ENCODE data around the gene PPIB.
A peak's percentile ranks its signal among the peaks of the same experiment; 100 is the strongest.
"Not testable (repeated sequence)": the region's sequence is repeated elsewhere in the genome, so short reads cannot be mapped to it uniquely, and the experiment has no call there.

The PPIB gene

DNA sequence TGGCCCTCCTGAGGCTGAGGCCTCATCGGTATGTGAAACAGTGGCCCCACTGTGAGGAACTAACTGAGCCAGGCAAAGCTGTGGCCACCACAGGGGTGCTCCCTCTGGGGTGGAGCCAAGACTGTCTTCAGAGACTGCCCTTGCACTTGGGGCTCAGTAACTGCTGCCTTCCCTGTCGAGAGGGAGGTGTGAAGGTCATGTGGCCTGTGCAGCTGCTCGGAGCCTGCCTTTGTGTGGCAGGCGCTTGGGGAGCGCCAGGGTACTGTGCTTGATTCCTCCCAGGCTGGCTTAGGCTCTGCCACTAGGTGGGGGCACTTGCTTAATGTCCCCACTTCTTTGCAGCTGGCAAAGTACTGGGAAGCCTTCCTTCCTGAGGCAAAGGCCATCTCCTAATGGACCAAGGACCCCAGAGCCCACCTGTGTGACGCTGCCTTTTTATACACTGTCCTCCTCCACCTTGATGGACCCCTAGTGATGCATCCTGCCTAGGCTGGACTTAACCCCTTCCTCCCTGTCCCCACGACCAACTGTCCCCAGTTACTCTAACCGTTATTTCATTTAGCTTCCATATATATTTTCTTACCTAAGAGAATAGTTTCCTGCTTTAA, 25.5 kb downstream of the PPIB start:
- no peak for DNase-seq

- DNase-seq: no peak
These were observed 26.5 kb downstream of the PPIB start for GRCh38 chr15:64136347-64136746.

DNA sequence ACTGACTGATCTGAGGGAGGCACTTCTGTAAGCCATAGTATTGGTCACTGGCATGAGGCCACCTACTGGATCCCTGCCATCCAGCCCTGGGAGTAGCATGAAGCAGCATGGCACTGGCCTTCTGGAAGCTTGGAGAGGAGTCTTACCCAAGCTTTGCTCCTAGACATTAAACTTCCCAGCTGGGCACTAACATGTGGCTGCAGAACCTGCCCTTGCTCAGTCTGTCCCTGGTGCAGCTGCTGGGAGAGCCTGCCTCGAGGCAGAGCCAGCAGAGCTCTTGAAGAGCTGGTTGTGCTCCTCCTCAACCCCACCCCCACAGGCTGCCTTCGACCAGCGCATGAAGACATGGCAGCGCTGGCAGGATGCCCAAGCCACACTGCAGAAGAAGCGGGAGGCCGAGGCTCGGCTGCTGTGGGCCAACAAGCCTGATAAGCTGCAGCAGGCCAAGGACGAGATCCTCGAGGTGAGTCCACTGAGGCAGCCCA, 28.4 kb downstream of the PPIB start:
- DNase-seq: no peak

GRCh38 chr15:64133623-64134344, 29.0 kb downstream of the PPIB start:
- no peak for DNase-seq

- DNase-seq: no peak
These were observed 30.6 kb downstream of the PPIB start for GRCh38 chr15:64132217-64132616.

DNA sequence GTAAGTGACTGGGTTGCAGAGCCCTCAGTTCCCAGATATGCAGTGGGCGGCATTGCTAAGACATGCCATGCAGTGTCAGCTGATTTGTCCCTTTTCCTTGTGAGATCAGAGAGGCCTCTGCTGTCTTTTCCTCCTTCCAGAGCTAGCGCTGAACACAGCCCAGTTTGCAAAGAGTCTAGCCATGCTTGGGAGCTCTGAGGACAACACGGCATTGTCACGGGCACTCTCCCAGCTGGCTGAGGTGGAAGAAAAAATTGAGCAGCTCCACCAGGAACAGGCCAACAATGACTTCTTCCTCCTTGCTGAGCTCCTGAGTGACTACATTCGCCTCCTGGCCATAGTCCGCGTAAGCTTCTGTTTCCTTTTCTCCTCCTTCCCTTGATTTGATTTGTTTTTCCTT, 31.3 kb downstream of the PPIB start:
- DNase-seq: no peak

GRCh38 chr15:64130159-64130558, 32.7 kb downstream of the PPIB start:
- DNase-seq: no peak

DNA sequence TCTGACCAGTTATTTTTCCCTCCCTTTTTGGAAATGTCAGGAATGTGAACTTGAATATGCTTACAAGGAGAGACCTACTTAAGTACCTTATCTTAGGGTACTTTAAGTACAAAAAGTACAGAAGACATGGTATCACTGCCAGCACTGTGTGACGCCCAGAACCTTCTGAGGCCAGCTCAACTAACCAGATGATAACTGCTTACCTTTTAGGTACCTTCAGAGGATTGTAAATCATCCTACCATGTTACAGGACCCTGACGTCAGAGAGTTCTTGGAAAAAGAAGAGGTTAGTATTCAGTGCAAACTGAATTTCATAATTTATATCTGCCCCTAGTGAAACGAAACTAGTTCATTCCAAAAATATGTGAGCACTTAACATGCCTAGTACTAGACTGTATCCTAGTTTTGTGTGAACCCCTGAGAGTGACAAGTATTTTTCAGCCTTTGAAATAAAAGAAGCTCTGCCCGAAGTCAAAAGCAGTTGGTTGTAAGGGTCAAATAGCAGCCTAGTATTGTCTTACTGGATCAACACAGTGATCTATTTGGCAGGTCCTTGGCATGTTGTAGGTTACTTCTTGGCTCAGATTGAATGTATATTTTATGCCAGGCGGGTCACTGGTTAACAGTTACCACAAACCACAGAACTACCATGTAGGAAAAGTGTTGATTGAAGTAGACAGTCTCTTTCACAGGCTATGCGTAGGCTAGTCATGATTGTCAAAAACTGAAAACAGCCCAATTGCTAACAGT, 35.1 kb downstream of the PPIB start:
- no peak for DNase-seq

DNA sequence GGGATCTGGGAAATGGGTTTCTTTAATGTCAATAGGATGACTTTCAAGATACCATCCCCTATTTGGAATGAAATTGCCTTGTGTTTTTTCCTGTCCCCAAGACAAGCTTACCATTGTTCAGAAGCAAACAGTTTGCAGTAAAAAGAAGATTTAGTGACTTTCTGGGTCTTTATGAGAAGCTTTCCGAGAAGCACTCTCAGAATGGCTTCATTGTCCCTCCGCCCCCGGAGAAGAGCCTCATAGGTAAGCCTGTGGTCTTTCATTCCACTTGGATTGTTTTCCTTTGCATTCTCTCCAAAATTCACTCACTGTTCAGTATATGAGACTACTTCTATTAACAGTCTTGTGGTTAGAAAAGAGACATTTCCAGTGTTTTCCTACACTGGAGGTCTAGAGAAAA, 36.8 kb downstream of the PPIB start:
- no peak for DNase-seq

DNA sequence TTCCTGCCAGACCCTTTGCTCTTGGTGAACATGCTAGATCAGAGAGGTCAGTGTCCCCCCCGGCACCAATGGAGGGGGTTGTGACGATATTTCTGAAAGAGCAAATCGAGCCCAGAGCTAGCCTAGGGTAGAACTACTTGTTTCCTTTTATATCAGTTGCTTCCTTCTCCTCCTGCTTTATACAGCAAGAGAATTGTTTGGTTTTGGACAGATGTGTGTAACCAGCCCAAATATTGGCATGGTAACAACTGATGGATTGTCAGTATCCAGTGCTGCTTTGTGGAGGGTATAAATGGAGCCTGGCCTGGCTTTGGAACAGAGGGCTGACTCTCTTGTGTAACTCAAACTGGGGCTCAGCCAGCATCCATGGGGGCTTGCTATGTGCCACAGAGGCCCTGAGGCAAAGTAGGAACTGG, 39.9 kb downstream of the PPIB start:
- no peak for DNase-seq

DNA sequence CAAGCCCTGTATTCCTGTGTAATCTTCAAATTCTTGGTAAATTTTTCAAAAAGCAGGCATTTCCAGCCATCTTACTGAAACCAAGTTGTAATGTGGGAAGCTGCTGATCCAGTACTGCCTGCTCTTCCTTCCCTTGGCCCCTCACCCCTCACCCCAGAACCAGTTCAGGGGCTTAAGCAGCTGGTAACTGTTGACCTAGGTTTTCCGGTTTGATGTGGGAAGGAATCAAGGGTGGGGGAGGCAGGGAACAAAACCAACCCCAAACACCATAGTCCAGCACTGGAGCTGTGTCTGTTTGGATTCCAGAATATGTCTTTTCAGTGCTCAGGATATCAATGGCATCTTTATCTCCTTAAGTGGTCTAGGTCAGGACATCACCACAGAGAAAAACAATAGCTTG, 40.4 kb downstream of the PPIB start:
- no peak for DNase-seq

DNA sequence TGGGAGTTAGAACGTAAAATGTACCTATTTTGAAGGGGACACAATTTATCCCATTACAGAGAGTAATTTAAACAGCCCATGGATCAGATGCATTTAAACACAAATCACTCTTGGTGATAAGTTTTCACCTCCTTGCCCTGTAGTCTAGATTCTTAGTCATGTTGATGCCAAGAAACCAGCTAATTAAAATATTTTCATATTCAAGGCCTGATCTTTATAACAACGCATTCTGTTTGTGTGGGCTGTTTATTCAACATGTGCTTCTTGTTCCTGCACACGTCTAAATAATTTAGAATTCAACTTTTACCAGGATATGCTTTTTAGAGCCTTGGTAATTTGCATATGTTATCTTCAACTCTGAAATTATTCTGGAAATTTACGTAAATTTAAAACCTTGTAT, 41.2 kb downstream of the PPIB start:
- no peak for DNase-seq

DNA sequence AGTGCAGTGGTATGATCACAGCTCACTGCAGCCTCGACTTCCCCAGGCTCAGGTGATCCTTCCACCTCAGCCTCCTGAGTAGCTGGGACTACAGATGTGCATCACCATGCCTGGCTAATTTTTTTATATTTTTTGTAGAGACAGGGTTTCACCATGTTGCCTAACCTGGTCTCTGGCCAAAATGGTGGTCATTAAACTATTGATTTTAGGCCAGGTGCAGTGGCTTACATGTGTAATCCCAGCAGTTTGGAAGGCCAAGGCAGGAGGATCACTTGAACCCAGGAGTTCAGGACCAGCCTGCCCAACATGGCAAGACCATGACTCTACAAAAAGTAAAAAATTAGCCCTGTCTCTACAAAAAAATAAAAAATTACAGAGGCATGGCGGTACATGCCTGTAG, 42.5 kb downstream of the PPIB start:
- not testable (repeated sequence) for DNase-seq

GRCh38 chr15:64117759-64118487, 44.9 kb downstream of the PPIB start:
- DNase-seq: no peak

DNA sequence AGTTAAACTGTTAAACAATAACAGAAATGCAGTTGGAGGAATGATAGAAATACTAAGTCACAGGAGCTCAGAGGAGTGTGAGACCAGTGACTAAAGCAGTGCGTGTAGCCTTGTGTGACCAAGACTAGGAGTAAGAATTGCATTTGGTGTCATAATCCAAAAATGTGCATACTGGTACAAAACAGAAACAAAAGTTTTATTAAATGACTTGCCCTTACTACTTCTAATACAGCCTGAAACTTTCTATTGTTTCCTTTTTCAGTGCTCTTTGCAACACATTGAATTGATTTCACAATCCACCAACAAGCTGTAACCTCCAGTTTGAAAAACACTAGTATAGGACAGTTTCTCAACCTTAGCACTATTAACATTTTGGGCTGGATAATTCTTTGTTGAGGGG, 49.9 kb downstream of the PPIB start:
- DNase-seq: peak in 1 of 5 donors; percentile 53

GRCh38 chr15:64112073-64112772, 50.6 kb downstream of the PPIB start:
- DNase-seq: no peak

DNA sequence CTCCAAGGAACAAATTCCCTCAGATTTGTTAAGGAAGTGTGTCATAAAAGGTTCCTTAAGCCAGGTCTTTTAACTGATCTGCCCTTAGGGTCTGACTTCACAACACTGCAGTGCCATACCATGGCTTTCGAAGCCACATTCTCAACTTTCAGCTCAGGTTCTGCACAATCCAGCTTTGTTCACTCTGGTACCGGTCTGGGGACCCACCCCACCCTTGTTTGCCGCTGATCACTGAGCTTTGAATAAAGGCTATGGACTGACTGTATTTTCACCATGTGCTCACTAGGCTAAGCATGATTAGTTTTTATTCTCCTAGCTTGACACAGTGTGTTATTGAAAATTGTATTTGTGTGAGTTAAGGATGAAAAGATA, 51.2 kb downstream of the PPIB start:
- DNase-seq: no peak

DNA sequence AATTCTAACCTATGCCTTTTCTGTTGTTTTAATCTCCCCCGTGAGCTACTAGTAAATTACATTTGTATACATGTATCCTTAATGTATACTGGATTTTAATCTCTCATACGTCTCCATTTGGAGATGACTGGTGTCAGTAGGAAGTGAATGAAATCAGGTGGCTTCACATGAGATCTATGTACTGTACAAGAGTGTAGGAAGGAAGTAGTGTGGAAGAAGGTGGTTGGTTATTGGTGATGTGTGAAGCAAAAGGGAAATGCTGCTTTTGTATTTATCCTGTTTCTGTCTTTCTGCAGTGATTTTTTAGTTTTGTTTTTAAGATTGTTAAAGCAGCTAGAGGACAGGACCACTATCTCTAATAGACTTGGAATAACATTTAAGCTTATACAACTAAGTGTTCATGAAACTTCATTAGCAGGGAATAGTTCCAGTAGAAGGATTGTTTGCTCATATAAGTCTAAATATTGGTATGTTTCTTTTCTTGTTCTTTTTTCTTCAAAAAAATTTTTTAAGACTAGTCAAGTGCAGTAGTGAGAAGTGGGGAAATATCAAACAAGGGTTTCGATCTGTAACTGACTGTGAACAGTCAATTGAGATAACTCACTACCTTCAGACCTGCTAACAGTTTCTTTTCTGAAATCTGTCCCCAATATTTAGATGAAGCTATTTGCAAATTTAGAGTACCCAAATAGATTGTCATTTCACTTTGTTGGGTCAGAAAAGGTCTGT, 51.7 kb downstream of the PPIB start:
- DNase-seq: peak in 1 of 5 donors; percentile 52

GRCh38 chr15:64110108-64110701, 52.6 kb downstream of the PPIB start:
- not testable (repeated sequence) for DNase-seq

GRCh38 chr15:64107337-64107736, 55.5 kb downstream of the PPIB start:
- no peak for DNase-seq
